Melanocyte of skin (primary cell): Measurements from ENCODE around the gene VKORC1L1. TPM values are rescaled to one million over a fixed set of nuclear protein-coding genes. Genes with fewer than 3 reads are reported as not detected.

Experiments
- small RNA-seq, 2 donors: library from RNA; depleted of rRNA; stranded (forward); fragments of <200 nt; gene quantifications; one replicate each; pipeline ENCODE3, GENCODE V24; 2012
- total RNA-seq, 2 donors: library from RNA; depleted of rRNA; stranded (reverse); fragments of >200 nt; gene quantifications; 2 replicates each; pipeline ENCODE4 v1.2.3, GENCODE V29; 2012

The VKORC1L1 gene
- total RNA-seq: 10 to 100 TPM in 1 of 2 donors, 1 to 10 TPM in 1; 6.5 to 12.0 TPM

GRCh38 chr7:65872776-65873581 lies at the start of gene VKORC1L1:
VKORC1L1 (plus strand) TSS chr7:65873074; CDS start chr7:65873372, 298 bp downstream.

DNA sequence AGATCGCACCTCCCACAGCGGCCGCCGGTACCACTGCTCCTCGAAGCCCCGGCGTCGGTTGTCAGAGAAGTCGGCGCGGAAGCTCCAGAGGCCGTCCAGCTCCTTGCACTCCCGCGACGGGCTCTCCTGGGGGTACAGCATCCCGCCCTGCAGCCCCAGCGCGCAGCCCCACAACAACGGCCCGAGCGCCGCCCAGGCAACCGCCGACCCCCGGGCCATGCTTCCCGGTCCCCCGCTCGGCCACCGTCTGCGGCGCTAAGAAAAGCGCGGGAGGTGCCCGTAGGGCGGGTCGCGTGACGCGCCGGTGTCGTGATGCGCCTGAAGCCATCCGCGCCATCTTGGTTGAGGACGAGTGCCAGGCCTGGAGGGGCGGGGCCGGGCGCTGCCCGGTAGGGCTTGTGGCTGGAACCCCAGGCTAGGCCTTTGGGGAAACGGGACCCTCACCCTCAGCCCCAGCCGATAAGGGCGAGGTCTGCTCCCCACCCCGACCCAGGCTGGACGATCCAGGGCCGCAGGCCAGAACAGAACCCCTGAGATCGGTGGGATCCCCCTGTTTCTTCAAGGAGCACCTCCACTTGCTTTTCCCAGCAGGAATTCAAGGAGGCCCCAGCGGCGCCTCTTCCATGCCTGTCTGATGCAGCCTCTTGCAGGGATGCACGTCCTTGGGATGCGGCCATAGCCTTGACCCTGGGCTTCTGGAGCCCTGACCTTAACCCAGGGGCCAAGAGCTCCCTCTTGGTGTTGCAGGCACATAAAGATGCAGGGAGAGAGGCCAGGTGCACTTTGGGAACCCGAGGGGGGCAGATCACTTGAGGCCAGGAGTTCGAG lies 109.3 kb downstream of the VKORC1L1 start, which contains the start of gene GUSB:
TSS of gene GUSB (minus strand) at position 249 of the 828 bp plus-strand sequence. CDS start at position 219, 30 bp downstream.

Small RNA genes lying within 50 kb of the gene (small RNA-seq; reads per million reads assigned to genes)
- 0 reads per million in 2 donors for gene AC073261.1
- 0 reads per million in 2 donors for gene RNU6-973P

Other genes with a start within 250 kb of the VKORC1L1 start
- gene GUSB, start 109.1 kb downstream of the VKORC1L1 start, total RNA-seq: 10 to 100 TPM; 27.6 to 40.6 TPM
- gene ASL, start 202.7 kb downstream of the VKORC1L1 start, total RNA-seq: 10 to 100 TPM; 14.1 to 20.0 TPM
- gene CRCP, start 241.8 kb downstream of the VKORC1L1 start, total RNA-seq: 10 to 100 TPM; 23.1 to 25.3 TPM